ENCODE data around the gene ATP4A.
A peak's percentile ranks its signal among the peaks of the same experiment; 100 is the strongest.
"Not testable (repeated sequence)": the region's sequence is repeated elsewhere in the genome, so short reads cannot be mapped to it uniquely, and the experiment has no call there.

Gene ATP4A

DNA sequence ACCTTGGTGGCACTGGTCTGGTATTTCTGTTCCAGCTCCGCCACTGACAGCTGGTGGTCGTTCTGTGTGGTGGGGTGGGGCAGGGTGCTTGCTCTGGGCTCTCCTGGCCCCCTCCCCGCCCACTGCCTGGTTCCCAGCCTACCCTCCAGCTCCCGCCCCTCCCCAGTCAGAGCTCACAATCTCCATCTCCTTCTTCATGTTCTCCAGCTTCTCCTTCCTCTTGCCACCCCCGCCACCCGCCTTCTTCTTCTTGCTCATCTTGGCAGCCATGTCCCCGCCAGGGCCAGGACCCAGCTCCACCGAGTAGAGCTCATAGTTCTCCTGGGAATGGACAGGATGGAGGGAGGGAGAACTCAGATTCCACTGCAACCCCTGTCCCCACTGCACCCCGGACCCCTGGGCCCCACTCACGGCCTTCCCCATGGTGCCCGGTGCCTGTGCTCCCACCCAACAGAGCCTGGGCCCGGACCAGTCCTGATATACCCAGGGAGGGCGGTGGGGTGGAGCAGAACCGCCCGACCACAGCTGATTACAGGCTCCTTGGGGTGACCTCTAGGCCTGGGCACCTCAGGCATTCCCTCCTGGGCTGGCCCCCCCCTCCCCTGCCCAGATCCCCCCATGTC lies at the start of gene ATP4A:
TSS of gene ATP4A (minus strand) at position 452 of the 623 bp plus-strand sequence. CDS start at position 423, 29 bp downstream.
- no peak for DNase-seq (ENCODE audit: low spot score)

DNA sequence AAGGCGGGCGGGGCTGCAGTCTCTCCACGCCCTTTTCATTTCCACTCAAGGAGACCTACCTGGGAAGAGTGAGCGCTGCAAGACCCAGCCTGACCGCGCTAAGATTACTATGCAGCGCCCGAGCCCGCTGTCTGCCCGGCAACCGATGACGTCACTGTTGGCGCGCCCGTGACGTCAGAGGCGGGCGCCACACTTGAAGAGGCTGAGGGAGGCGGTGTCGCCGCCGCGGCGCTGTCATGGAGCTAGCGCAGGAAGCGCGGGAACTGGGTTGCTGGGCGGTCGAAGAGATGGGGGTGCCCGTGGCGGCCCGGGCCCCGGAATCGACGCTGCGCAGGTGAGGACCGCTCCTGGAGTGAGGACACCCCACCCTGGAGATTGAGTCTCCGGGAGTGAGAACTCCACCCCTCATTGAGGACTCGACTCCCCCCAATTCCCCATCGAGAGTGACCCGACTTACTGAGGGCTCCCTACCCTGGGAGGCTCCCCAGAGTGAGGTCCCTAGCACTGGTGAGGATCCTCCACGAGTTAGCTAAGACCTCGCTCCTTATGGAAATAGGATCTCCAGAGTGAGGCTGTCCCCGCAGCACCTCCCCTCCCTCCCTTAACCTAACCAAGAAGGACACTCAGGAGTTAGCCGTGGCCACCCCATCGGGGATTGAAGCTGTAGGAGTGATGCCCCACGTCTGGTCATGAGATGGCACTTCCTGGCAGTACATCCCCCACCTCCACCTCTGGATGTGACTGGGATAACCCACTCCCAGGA lies 49.3 kb upstream of the ATP4A start, which contains the start of gene HAUS5:
TSS of gene HAUS5 (plus strand) at position 177 of the 763 bp plus-strand sequence. CDS start at position 237, 60 bp downstream.
- DNase-seq (ENCODE audit: low spot score): peak; percentile 95

- no peak for DNase-seq (ENCODE audit: low spot score)
Measured at GRCh38 chr19:35612224-35612558, 48.7 kb upstream of the ATP4A start.

DNA sequence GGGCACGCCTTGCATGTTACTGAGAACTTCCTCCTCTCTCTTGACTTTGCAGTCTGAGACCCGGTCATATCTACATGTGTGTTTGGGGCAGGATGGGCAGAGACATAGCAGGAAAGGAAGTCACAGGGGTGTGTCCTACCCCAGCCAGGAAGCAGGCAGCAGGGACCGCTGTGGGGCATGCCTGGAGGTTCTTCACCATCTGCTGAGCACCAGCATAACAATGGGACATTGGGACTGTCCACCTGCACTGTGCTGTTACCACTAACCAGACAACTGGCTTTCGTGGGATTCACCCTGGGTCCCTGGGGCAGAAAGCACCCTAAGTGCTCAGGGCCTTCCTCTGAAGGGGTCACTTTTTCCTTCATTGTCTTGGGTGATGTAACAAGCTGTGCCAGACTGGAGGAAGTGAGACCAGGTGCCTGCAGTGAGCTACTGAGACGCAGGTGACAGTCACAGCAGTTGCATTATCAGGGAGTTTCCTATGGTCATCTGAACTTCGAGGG lies 46.4 kb upstream of the ATP4A start:
- no peak for DNase-seq (ENCODE audit: low spot score)

GRCh38 chr19:35608251-35608650 lies 44.8 kb upstream of the ATP4A start:
- no peak for DNase-seq (ENCODE audit: low spot score)

GRCh38 chr19:35607661-35608060 lies 44.2 kb upstream of the ATP4A start:
- DNase-seq (ENCODE audit: low spot score): no peak

DNA sequence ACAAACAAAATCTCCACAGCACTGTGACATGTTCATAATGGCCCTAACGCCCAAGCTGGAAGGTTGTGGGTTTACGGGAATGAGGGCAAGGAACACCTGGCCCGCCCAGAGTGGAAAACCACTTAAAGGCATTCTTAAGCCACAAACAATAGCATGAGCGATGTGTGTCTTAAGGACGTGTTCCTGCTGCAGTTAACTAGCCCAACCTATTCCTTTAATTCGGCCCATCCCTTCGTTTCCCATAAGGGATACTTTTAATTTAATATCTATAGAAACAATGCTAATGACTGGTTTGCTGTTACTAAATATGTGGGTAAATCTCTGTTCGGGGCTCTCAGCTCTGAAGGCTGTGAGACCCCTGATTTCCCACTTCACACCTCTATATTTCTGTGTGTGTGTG lies 43.7 kb upstream of the ATP4A start:
- DNase-seq (ENCODE audit: low spot score): not testable (repeated sequence)

GRCh38 chr19:35604436-35604835 lies 41.0 kb upstream of the ATP4A start:
- DNase-seq (ENCODE audit: low spot score): peak; percentile 6

GRCh38 chr19:35601971-35602370 lies 38.5 kb upstream of the ATP4A start:
- DNase-seq (ENCODE audit: low spot score): no peak

GRCh38 chr19:35596366-35596999 lies 33.0 kb upstream of the ATP4A start:
- DNase-seq (ENCODE audit: low spot score): no peak

GRCh38 chr19:35595928-35596327 lies 32.5 kb upstream of the ATP4A start:
- no peak for DNase-seq (ENCODE audit: low spot score)

- DNase-seq (ENCODE audit: low spot score): not testable (repeated sequence)
Measured at GRCh38 chr19:35595026-35595425, 31.6 kb upstream of the ATP4A start.

GRCh38 chr19:35592226-35592625 lies 28.8 kb upstream of the ATP4A start:
- DNase-seq (ENCODE audit: low spot score): no peak

DNA sequence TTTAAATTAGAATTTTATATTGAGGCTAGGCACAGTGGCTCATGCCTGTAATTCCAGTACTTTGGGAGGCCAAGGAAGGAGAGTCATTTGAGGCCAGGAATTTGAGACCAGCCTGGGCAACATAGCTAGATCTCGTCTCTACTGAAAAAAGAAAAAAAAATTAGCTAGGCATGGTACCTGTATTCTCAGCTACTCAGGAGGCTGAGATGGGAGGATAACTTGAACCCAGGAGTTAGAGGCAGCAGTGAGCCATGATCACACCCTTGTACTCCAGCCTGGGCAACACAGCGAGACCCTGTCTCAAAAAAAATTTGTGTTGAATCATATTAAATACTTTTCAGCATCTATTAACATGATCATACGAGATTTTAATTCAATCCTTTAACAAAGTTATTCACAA lies 27.4 kb upstream of the ATP4A start:
- no peak for DNase-seq (ENCODE audit: low spot score)

GRCh38 chr19:35587321-35587720 lies 23.9 kb upstream of the ATP4A start:
- no peak for DNase-seq (ENCODE audit: low spot score)

- no peak for DNase-seq (ENCODE audit: low spot score)
Measured at GRCh38 chr19:35585848-35586247, 22.4 kb upstream of the ATP4A start, which contains the start of gene PMIS2. TSS of gene PMIS2 (plus strand) at chr19:35586173. CDS start at chr19:35586260, 87 bp downstream.

DNA sequence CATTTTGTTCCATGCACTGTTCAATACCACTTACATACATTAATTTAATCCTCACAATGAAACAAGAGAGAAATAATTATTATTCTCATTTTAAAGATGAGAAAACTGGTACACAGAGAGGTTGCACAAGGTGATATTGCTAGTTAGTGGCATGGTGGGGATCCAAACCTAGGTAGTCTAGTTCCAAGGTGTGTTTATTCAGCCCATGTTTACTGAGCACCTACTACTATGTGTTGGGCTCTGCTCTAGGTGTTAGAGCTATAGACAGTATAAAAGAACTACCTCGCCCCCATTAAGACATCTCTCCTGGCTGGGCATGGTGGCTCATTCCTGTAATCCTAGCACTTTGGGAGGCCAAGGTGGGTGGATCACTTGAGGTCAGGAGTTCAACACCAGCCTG lies 19.3 kb upstream of the ATP4A start:
- no peak for DNase-seq (ENCODE audit: low spot score)

- no peak for DNase-seq (ENCODE audit: low spot score)
Measured at GRCh38 chr19:35578707-35579106, 15.2 kb upstream of the ATP4A start.

DNA sequence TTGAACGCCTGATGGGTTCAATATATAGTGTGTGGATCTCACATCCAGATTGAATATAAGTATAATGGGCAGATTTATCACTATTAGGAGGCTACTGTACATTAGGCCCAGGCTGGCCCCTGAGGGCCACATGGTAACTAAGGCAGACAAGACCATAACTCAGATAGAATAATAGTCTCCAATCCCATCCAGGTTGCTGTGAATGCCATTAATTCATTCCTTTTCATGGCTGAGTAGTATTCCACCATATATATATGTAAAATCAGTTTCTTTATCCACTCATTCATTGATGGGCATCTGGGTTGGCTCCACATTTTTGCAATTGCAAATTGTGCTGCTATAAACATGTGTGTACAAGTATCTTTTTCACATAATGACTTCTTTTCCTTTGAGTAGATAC lies 14.5 kb upstream of the ATP4A start:
- no peak for DNase-seq (ENCODE audit: low spot score)

DNA sequence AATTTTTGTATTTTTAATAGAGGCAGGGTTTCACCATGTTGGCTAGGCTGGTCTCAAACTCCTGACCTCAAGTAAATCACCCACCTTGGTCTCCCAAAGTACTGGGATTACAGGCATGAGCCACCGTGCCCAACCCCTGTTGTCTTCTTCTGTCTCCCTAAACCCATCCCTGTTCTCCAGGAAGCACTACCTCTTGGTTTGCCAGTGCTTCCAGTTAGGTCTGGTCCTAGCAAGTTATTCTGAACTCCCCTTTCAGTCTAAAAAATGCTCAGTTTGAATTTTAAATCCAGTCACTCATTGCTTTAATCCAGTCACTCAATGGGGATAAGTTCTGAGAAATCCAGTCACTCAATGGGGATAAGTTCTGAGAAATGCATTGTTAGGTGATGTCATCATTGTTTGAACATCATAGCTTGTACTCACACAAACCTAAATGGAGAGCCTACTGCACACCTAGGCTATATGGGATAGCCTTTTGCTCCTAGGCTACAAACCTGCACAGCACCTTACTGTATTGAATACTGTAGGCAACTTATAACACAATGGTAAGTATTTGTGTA lies 8.0 kb upstream of the ATP4A start:
- no peak for DNase-seq (ENCODE audit: low spot score)

- no peak for DNase-seq (ENCODE audit: low spot score)
Measured at GRCh38 chr19:35569281-35569781, 5.9 kb upstream of the ATP4A start.

- no peak for DNase-seq (ENCODE audit: low spot score)
Measured at GRCh38 chr19:35566738-35567137, 3.3 kb upstream of the ATP4A start.

Data from LoVo (cell line).